OCI-LY3 (cell line): ENCODE data around the gene CSPG5.

Experiments used
- CTCF ChIP-seq: fragments of 200-600, 300-600 bp; sonication (generic); IDR thresholded peaks from 2 replicates; pipeline ENCODE4 v1.5.1; 2014; ENCODE audit warnings: antibody characterized with exemption, low read length, low read depth
- EZH2phosphoT487 ChIP-seq: fragments of 200-600 bp; shearing (Covaris generic); IDR thresholded peaks from 2 replicates; pipeline ENCODE4 v1.6.1; 2018; ENCODE audit warnings: antibody characterized with exemption, mixed run types, low read depth

DNA sequence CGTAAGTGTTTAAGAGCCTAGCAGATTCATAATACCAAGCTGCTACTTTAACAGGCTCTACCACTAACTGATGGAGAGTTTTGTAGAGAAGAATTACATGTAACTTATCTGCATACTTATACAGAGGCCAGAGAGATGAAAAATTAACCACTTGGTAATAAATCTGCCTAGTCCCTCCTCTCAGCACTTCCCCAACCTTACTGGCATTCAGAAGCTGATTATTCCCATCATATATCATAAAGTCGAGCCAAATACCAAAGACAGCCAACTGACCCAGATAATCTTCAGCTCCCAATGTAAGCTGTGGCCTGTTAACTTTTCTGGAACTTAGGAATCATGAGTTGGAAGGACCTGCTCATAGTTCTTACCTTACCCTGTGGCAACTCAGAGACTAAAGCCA is 25.5 kb upstream of the CSPG5 start:
- TF ChIP-seq CTCF = no peak
- TF ChIP-seq EZH2phosphoT487 = no peak
